ENCODE measurements around the gene PCSK1. TPM values are rescaled to one million over a fixed set of nuclear protein-coding genes. Genes with fewer than 3 reads are reported as not detected.
"Not testable (repeated sequence)": the region's sequence is repeated elsewhere in the genome, so short reads cannot be mapped to it uniquely, and the experiment has no call there.

PCSK1 gene
- total and polyA plus RNA-seq, 2 donors (not counting 3 experiments of a cell fraction or from before 2014, with no cell fraction given) = 0.95 to 8.7 TPM

DNA sequence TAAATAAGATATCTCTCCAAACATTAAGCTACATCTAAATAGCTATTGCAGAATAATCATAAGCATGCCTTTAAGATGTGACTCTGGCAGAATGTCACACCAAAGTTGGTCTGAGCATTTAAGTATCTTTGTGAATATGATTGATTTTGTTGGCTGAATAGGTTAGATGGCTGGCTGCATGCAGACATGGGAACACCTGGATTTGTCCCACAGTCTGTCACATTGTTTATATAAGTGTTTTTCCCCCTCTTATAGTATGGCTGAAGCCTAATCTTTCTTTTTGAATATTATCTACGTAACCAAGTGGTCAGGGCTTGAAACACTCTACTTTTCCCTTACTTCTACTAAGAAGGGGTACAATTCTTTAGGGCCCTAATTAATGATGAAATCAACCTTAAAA is 36.2 kb downstream of the PCSK1 start:
- DNase-seq (ENCODE audit: low read depth, low spot score) (no peak), FAIRE-seq (no peak)
- Histone ChIP-seq H3K36me3 (ENCODE audit: control insufficient read depth in 2 of 2, extremely low read depth in 1 of 2, insufficient read depth in 2 of 2, low read length in 2 of 2) (peaks cover 0 to 2% of the 10 kb centered on the region in 2 experiments), H3K27me3 (ENCODE audit: control insufficient read depth in 2 of 2, insufficient read depth in 2 of 2, low read length in 2 of 2) (no peaks in the 10 kb centered on the region), H4K20me1 (replicated peaks; ENCODE audit: control insufficient read depth, extremely low read depth, insufficient read depth, low read length) (no peaks in the 10 kb centered on the region), H3K79me2 (ENCODE audit: control insufficient read depth, insufficient read depth, low read length) (no peaks in the 10 kb centered on the region), H3K4me2 (ENCODE audit: insufficient read depth, low read length) (no peak overlapping the region), H3K4me3 (replicated peaks in 1 of 3; ENCODE audit: insufficient read depth in 1 of 3, low read depth in 1 of 3, low read length in 3 of 3) (no peak overlapping the region), H3K9me3 (replicated peaks; ENCODE audit: control insufficient read depth, insufficient read depth, low read length) (no peaks in the 10 kb centered on the region), H3K9ac (replicated peaks; ENCODE audit: extremely low read depth, insufficient read depth, low read length) (no peak overlapping the region), H3K9me1 (replicated peaks; ENCODE audit: control insufficient read depth, extremely low read depth, insufficient read depth, low read length) (no peaks in the 10 kb centered on the region), H2AFZ (ENCODE audit: low read depth, low read length) (no peak overlapping the region), H3K27ac (ENCODE audit: insufficient read depth, low read depth, low read length) (no peak overlapping the region), H3K4me1 (ENCODE audit: control insufficient read depth, extremely low read depth, insufficient read depth, low read length) (peaks cover 5% of the 10 kb centered on the region)
- intact Hi-C loops (cut with micrococcal nuclease) (no loop called here), dilution Hi-C loops (cut with MboI; ENCODE audit: extremely low pct_ligation_motif_present, low sequenced_read_pairs) (no loop called here)
- ChIA-PET CTCF (interaction anchor here (0.5 to 1.3 kb wide), 4 partner anchors 52 to 356 kb away, joined by 3 to 5 read pairs (median 4); no protein-coding TSS in a partner anchor), POLR2A (no interaction called here)
- no TSS peak for BruUV-seq (replicated peaks)
- TF ChIP-seq, protein P1, sequence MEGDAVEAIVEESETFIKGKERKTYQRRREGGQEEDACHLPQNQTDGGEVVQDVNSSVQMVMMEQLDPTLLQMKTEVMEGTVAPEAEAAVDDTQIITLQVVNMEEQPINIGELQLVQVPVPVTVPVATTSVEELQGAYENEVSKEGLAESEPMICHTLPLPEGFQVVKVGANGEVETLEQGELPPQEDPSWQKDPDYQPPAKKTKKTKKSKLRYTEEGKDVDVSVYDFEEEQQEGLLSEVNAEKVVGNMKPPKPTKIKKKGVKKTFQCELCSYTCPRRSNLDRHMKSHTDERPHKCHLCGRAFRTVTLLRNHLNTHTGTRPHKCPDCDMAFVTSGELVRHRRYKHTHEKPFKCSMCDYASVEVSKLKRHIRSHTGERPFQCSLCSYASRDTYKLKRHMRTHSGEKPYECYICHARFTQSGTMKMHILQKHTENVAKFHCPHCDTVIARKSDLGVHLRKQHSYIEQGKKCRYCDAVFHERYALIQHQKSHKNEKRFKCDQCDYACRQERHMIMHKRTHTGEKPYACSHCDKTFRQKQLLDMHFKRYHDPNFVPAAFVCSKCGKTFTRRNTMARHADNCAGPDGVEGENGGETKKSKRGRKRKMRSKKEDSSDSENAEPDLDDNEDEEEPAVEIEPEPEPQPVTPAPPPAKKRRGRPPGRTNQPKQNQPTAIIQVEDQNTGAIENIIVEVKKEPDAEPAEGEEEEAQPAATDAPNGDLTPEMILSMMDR (IDR thresholded peaks at IDR 0.05; ENCODE audit: extremely low read depth in 1 of 2, insufficient read depth in 1 of 2, low read depth in 1 of 2, low read length in 2 of 2) = no peak
- TF ChIP-seq, protein P2, sequence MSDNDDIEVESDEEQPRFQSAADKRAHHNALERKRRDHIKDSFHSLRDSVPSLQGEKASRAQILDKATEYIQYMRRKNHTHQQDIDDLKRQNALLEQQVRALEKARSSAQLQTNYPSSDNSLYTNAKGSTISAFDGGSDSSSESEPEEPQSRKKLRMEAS (IDR thresholded peaks at IDR 0.05; ENCODE audit: insufficient read depth, insufficient read length) = no peak
- TF ChIP-seq EZH2 (IDR thresholded peaks at IDR 0.05; ENCODE audit: borderline replicate concordance, low read depth, low read length, severe bottlenecking) = no peak
- no peak for TF ChIP-seq MYC (IDR thresholded peaks at IDR 0.05; ENCODE audit: low read depth, low read length)
- TF ChIP-seq POLR2AphosphoS5 (IDR thresholded peaks at IDR 0.05; ENCODE audit: insufficient read depth, low read depth, low read length) = no peak
- no peak for TF ChIP-seq FOS (IDR thresholded peaks at IDR 0.05; ENCODE audit: borderline replicate concordance, insufficient read depth, low read length)
- TF ChIP-seq POLR2A (IDR thresholded peaks at IDR 0.05; ENCODE audit: low read depth, low read length) = no peak
- TF ChIP-seq JUN (IDR thresholded peaks at IDR 0.05; ENCODE audit: borderline replicate concordance, insufficient read depth, insufficient read length, low read depth) = no peak
- no peak for TF ChIP-seq GATA2 (IDR thresholded peaks at IDR 0.05; ENCODE audit: insufficient read depth, insufficient read length, low read depth, low read length)

DNA sequence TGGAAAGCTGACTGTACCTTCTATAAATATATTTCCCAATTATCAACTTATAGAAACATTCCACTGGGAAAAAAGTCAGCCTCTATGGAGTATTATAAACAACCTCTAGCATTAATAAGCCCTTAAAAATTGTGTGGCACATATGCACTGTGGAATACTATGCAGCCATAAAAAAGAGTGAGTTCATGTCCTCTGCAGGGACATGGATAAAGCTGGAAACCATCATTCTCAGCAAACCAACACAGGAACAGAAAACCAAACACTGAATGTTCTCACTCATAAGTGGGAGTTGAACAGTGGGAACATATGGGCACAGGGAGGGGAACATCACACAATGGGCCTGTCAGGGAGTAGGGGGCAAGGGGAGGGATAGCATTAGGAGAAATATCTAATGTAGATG is 37.8 kb downstream of the PCSK1 start:
- H3K4me1 ChIP-seq (ENCODE audit: control insufficient read depth, extremely low read depth, insufficient read depth, low read length); H4K20me1 ChIP-seq (replicated peaks; ENCODE audit: control insufficient read depth, extremely low read depth, insufficient read depth, low read length); intact Hi-C loops (cut with micrococcal nuclease); BruUV-seq (replicated peaks); H3K36me3 ChIP-seq (ENCODE audit: control insufficient read depth in 2 of 2, extremely low read depth in 1 of 2, insufficient read depth in 2 of 2, low read length in 2 of 2); H3K27ac ChIP-seq (ENCODE audit: insufficient read depth, low read depth, low read length); dilution Hi-C loops (cut with MboI; ENCODE audit: extremely low pct_ligation_motif_present, low sequenced_read_pairs); H2AFZ ChIP-seq (ENCODE audit: low read depth, low read length); H3K9me3 ChIP-seq (replicated peaks; ENCODE audit: control insufficient read depth, insufficient read depth, low read length); H3K4me2 ChIP-seq (ENCODE audit: insufficient read depth, low read length); H3K4me3 ChIP-seq (replicated peaks in 1 of 3; ENCODE audit: insufficient read depth in 1 of 3, low read depth in 1 of 3, low read length in 3 of 3); DNase-seq (ENCODE audit: low read depth, low spot score); H3K9ac ChIP-seq (replicated peaks; ENCODE audit: extremely low read depth, insufficient read depth, low read length); POLR2A ChIA-PET; H3K27me3 ChIP-seq (ENCODE audit: control insufficient read depth in 2 of 2, insufficient read depth in 2 of 2, low read length in 2 of 2); H3K79me2 ChIP-seq (ENCODE audit: control insufficient read depth, insufficient read depth, low read length); FAIRE-seq; H3K9me1 ChIP-seq (replicated peaks; ENCODE audit: control insufficient read depth, extremely low read depth, insufficient read depth, low read length): not testable (repeated sequence)
- CTCF ChIA-PET = interaction anchor here (1.3 kb wide), 1 partner anchor 50 kb away, joined by 5 read pairs; no protein-coding TSS in a partner anchor
